Fibroblast of skin of abdomen (primary cell): Measurements from ENCODE around the gene CD22.

Experiments
- DNase-seq: peaks from one replicate; pipeline ENCODE4 v3.0.0-alpha.2; 2013

CD22 gene

GRCh38 chr19:35314031-35314430 lies 15.0 kb upstream of the CD22 start:
- no peak for DNase-seq

GRCh38 chr19:35314858-35315470 lies 14.0 kb upstream of the CD22 start:
- no peak for DNase-seq

- DNase-seq: no peak
Observed at GRCh38 chr19:35315883-35316282, 13.1 kb upstream of the CD22 start.

- no peak for DNase-seq
Observed at GRCh38 chr19:35316560-35316959, 12.4 kb upstream of the CD22 start.

- no peak for DNase-seq
Observed at GRCh38 chr19:35317464-35318043, 11.4 kb upstream of the CD22 start.

- no peak for DNase-seq
Observed at GRCh38 chr19:35318679-35319448, 10.1 kb upstream of the CD22 start.

GRCh38 chr19:35320065-35320713 lies 8.8 kb upstream of the CD22 start:
- DNase-seq: no peak

- DNase-seq: no peak
Observed at GRCh38 chr19:35321291-35321690, 7.7 kb upstream of the CD22 start.

GRCh38 chr19:35322014-35322413 lies 7.0 kb upstream of the CD22 start:
- no peak for DNase-seq

- no peak for DNase-seq
Observed at GRCh38 chr19:35327642-35328041, 1.3 kb upstream of the CD22 start.

GRCh38 chr19:35329323-35329722 lies 336 bp downstream of the CD22 start:
- no peak for DNase-seq

GRCh38 chr19:35330475-35330874 lies 1.5 kb downstream of the CD22 start:
- no peak for DNase-seq

- no peak for DNase-seq
Observed at GRCh38 chr19:35331551-35332214, 2.7 kb downstream of the CD22 start.

GRCh38 chr19:35332817-35333216 lies 3.8 kb downstream of the CD22 start:
- no peak for DNase-seq

GRCh38 chr19:35334144-35334753 lies 5.3 kb downstream of the CD22 start:
- no peak for DNase-seq

- DNase-seq: no peak
Observed at GRCh38 chr19:35336166-35336955, 7.4 kb downstream of the CD22 start.

- no peak for DNase-seq
Observed at GRCh38 chr19:35337097-35337983, 8.4 kb downstream of the CD22 start.

GRCh38 chr19:35337984-35338296 lies 9.0 kb downstream of the CD22 start:
- DNase-seq: no peak

- no peak for DNase-seq
Observed at GRCh38 chr19:35340431-35340830, 11.4 kb downstream of the CD22 start.

- DNase-seq: no peak
Observed at GRCh38 chr19:35341006-35341405, 12.0 kb downstream of the CD22 start.
